OCI-M1 (cell line): Measurements from ENCODE around the gene EXOC6B.

Experiments used
- DNase-seq: peaks from one replicate; lab custom pipeline; 2025; lab: John Stamatoyannopoulos, UW

EXOC6B gene

DNA sequence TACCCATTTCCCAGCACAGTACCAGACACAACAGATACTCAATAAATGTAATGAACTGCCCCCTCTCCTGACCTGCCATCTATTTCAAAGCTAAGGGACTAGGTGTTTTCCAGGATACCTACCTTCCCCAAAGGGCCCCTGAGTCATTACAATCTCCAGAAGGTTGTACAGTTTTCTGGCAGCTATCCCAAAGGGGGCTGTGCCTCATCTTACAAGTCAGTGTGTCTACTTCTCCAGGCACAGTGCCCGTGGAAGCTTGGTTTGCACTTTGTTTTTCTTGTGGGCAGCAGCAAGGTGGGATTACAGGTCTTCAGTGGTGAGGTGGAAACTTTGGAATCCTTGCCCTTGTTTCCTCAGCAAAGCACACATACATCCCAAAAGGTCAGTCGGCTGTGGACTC lies 615.4 kb downstream of the EXOC6B start:
- DNase-seq: no peak

DNA sequence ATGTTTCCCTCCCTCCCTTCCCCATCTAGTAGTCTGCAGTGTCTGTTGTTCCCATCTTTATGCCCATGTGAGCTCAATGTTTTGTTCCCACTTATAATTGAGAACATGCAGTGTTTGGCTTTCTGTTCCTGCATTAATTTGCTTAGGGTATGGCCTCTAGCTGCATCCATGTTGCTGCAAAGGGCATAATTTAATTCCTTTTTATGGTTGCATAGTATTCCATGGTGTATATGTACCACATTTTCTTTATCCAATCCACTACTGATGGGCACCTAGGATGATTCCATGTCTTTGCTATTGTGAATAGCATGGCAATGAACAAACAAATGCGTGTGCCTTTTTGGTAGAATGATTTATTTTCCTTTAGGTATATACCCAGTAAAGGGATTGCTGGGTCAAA lies 617.6 kb downstream of the EXOC6B start:
- DNase-seq: no peak

DNA sequence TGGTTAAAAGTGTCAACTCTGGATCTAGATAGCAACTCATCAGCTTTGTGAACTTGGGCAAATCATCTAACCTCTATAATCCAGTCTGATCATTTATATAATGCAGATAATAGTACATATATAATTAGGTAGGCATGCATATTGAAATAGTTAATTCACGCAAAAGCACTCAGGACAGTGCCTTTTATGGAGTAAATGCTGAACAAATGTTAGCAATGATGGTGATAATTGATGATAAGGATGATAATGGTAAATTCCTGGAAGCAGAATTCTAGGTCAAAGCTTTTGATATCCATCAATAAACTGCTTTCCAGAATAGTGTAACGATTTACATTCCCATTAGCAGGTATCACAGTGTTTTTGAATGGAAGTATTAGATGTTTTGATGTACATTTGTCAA lies 618.5 kb downstream of the EXOC6B start:
- DNase-seq: no peak

DNA sequence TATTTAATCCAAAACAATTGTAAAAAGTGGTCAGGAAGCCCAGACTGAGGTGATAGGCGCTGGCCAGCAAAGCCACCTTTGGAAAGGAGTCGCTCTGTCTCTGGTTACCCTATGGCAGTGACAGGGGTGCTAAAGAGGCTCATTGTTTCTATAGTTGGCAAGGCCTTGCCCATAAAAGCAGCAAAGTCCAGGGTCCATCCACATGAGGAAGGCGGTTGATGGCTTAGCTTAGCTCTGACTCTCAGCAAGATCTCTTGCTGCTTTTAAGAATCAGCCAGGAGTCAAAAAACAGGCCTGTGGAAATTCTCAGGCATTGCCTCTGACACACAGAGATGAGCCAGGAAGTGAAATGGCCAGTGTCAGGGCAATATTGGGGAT lies 620.3 kb downstream of the EXOC6B start:
- DNase-seq: no peak

DNA sequence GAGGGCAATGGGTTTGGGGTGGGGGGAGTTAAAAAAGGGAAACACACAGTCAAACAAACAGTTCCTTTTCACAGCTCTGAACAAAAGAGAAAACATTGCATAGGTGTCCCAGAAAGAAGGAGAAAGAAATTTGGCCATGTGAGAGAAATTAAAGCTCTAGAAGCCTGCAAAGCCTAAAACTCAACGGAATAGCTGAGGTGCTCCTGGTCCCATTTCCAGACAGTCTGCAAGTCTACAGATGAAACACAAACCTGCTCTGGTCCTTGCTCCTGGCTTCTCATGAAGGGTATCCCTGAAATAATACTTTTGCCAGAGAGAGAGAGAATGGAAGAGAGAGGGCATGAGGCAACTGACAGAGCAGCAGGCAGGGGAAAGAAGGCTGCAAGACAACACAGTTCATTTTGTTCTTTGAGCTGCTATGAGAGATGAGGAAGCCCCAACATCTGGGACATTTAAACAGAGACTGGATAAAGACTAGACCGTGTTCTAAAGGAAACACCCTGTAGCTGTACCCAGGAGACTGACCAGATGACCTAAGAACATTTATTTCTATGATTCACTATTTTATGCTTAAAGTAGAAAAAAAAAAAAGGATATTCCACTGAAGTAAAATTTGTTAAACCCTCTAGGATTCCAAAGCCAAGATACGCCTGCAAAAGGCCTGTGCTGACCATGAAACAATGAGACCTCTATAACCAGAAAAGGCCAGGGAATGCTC lies 620.9 kb downstream of the EXOC6B start:
- DNase-seq: no peak

DNA sequence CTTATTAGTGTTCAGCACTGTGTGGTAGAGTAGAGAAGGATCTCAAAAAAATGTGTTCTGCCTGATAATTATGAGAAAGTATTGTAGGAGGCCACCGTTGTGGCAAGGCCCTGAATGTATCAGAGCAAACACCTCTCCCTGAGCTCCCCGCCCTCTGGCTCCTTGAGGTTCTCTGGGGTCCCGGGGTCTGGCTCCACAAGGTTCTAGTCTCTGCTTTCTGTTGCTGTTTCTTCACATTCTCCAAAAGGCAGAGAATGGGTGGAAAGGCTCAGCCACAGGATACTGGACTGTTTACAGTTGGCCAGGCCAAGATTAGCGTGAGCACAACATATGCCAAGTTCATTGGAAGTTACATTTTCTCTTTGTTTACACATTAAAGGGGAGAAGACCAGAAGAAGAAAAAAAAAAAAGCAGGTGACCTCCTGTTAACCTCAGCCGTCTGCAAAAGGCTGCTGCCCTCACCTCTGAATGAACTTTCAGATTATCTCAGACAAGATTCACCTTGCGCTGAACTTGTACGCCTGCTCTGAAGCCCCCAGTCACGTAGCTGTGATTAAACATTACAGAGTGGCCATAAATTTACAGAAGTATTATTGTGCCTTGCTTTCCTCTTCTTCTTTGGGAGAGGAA lies 621.6 kb downstream of the EXOC6B start:
- no peak for DNase-seq

DNA sequence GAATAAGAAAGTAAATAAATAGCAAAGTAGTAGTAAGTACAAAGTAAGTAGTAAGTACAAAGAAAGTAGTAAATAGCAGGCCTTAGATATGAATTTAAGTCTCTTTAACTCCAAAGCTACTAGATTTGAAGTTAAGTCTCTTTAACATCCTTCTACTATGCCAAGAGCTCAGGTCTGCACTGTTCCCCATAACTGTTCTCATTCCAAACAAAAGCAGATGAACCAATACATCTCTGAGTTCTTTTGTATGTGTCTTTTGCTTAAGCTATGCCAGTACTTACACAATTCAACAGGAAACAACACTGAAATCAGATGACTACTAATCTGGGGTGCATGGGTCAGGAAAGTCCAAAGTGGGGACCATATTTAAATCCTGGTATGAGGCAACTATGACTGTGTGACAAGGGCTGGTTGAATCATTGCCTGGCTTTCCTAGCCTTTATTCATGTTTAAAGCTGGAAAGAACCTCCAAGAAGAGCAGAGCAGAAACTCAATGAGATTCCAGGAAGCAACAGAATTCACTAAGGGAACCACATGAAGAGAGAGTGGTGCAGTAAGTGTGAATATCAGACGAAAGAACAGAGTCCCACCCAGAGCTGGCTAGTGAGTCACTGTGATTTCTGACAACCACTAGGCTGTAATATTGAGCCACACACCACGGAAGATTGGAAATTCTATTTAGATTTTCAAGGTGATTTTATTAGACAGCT lies 627.1 kb downstream of the EXOC6B start:
- no peak for DNase-seq

DNA sequence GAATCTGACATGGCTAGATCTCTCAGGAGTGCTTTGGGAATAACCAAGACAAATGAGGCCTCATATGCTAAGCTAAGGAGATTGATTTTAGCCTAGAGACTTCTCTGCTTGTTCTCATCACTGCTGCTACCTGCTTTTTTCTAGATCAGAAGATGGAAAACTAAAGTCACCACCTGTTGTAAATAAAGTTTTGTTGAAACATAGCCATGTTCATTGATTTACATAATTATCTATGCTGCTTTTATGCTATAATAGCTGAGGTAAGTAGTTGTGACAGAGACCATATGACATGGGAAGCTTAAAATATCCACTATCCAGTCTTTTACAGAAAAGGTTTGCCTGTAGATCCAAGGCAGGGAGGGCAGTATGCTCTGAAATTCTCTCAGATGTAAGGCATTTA lies 632.1 kb downstream of the EXOC6B start:
- no peak for DNase-seq

DNA sequence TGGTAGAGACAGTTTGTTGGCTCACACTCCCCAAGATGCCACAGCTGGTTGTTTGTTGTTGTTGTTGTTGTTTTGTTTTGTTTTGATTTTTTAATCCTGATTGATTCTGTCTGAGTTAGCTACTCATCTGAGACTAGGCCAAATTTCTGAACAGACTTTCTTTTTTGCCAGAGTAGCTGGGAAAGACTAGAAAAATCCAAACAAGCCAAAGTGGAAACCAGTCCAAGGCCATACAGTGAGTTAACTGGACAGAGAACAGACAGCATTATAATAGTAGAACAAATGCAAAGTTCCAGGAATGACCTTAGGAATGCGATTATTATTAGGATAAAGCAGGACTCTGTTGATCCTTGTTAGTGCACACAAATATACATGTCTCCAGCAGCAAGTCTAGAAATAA lies 634.4 kb downstream of the EXOC6B start:
- DNase-seq: no peak

DNA sequence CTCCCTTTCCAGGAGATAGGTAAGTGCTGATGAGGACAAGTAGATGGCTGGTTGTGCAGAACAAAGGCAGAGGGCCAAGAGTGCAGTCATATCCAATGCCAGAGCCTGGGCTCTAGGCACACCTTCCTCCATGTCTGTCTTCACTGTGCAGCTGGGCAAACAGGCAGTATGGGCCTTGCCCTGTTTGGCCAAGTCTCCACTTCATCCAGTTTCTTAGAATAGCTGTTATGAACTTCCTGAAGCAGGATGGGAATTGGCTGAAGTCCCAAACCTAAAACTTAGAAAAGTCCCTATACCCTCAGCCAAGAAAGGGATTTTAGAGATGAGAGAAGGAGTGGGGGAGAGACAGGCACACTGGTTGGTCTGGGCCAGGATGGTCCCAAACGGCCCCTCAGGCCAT lies 640.6 kb downstream of the EXOC6B start:
- no peak for DNase-seq

DNA sequence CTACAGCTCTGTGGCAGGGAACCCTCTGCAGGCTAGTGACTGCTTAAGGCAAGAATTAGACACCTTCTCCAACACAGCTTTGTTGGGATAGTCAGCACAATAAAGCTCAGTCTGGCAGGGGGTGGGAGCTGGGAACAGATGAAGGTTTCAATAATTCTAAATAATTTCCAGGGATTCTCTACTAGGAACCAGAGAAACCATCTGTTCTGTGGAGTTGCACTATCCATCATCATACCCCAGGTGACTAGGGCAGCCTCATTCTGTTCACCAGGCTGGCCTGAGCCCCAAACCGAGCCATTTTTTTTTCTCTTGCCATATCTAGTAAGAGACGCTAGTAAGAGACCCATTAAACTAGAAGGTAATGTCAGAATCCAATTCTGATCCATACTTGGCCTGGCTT lies 642.4 kb downstream of the EXOC6B start:
- DNase-seq: no peak

DNA sequence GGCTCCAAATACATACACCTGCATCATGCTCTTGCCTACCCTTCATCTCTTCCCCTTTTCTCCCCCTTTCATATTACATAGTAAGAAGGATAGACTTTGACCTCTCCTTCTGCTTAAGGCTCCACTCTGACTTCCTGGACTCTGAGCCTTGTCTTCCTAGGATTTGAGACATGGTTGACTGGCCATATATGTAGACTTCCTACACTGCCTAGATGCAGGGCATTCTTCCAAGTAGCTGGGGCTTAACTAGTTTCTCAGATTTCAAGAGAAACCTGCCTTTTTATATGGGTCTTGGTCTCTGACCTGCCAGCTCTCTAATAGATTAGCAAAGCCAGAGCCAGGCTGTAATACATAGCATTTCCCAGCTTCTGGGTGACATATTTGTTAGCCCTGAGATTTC lies 642.8 kb downstream of the EXOC6B start:
- no peak for DNase-seq

DNA sequence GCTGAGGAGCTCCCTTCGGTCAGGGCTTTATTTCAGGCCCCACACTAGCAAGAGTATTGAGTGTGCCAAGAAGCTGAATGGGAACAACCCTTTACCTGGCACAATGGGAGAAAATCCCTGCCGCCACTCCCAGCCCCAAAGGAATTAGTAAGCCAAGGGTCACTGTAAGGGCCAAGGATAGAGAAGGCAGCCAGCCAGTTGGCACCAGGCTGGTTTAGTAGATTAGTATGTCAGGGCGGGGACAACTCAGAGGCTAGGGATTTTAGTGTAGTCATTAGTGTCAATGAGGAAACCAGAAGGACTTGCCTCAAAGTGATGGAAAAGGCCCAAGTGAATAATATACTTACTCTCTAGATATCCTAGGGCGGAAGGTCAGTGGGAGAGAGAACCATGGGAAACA lies 643.3 kb downstream of the EXOC6B start:
- DNase-seq: no peak

DNA sequence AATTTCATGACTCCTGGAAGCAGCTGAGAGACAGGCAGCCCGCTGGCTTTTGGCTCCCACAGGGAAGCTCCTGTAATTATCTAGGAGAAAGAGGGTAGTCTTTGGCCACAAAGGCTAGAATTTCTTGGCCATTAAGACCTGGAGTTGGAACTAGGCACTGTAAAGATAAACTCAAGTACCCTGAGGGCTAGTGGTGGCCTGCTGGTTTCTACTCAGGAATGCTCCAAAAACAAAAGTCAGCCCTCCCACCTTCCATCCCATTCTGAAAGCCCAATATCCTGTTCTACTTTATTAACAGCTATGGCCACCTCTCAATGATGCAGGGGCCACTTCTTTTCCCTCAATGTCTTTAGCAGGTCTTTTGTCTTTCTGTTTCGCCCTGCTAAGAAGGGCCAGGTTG lies 644.2 kb downstream of the EXOC6B start:
- no peak for DNase-seq

DNA sequence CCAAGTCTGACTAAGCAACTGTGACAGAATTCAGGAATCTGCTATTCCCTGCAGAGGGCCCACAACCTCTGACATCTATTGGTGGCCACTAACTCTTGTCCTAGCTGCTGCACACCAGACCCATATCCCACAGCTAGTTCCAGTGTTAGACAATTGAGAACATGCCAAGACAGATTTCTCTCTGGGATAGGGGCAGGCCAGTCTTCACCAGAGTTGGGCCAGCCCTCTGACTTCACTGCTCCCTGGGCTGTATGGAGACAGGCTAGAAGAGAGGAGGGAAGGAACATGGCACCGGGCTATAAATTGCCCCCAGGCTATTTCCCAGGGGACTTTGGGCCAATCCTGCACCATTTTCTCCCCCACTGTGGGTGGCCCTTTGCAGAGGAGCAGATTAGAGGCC lies 645.5 kb downstream of the EXOC6B start:
- DNase-seq: no peak

DNA sequence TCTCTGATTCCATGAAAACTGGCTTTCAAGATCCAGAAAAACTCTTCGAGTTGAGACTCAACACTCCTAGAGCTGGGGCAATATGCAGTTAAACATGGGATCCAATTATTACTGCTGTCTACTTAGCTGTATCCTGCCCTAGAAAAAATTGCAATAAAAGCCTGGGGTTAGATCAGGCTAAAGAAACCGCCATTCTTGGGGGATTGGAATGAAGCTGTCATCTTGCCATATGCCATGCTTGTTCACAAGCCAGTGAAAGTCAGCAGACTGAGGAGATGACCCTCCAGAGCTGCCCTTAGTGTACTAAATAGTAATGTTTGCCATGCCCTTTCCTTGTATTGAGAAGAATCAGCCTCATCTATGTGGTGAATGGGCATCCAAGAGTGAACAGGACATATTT lies 647.3 kb downstream of the EXOC6B start:
- DNase-seq: no peak

DNA sequence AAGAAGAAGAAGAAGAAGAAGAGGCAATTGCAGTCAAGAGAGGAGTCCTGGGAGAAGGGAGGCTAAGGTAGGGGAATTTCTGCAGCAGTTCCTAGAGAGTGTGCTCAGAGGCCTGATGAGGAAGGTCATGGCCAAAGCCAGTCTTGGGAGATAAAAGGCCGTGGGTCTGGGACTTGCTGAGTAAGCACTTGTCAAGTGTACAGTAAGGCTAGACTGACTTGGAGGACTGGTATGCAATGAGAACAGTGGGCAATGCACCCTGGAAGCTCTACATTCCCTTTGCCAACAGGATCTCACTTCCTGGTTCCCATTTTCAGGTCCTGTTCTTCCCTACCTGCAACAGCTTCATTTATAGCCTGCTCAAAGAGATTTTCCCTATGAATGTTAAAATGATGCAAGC lies 649.6 kb downstream of the EXOC6B start:
- no peak for DNase-seq

DNA sequence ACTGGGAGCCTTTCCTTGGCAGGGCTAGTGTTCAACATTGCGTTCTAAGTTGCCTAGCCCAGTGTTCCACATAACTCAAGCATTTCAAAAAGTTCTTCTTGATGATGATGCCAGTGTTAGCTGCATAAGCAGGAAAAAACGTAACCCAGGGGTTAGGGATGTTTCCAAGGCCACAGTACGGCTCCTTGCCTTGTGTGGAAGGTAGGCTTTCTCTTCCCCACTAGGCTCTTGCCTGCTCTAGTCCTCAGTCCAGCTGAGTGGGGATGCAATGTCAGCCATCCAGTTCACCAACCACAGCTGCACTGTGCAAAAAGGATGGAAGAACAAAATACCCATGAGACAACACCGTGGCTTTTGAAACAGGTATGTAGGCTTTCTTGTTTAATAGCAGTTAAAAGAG lies 650.2 kb downstream of the EXOC6B start:
- no peak for DNase-seq

DNA sequence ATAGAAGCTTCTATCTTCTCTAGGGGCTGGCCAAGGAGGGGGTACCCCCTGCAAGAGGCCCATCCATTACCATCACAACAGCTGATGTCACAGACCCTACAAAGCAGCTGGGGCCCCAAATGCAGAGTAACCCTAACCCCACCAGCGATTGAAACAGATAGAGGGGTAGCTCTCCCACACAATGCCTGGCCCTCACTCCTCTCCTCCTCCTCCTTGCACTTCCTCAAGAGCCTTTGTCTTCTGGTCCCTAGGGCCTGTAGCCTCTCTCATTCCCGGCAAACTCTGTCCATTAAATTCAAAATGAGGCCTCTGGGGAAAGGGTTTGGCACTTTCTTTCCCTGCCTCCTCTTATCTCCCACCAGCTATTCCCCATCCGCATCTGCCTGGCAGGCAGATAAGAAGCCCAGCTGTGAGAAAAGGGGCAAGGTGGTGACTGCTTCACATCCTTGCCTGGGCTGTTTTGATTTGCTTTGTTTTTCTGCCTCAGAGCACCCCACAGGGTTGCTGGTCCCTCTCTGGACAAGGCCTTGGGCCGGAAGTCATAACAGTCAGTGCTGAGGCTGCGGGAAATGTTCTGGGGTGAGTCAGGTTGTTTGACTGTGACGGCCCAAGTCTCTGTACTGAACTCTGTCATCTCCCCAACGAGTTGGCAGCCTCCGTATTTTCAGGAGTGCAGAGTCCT lies 652.1 kb downstream of the EXOC6B start:
- no peak for DNase-seq

DNA sequence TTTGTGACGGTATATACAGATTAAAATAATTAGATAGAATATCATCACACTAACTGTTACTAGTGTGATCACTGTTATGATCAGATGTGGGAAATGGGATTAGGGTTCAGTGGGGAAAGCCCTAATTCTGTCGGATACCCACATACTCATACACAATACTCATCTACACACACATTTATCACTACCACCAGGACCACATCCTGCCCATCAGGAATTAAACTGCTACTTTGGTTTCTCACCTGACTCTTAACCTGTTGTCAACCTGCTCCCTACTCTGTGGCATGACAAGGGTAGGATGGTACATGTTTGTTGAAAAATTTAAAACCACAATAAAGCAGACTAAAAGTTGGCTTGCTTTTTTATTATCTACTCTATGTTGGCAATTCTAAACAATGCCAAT lies 653.4 kb downstream of the EXOC6B start:
- no peak for DNase-seq

DNA sequence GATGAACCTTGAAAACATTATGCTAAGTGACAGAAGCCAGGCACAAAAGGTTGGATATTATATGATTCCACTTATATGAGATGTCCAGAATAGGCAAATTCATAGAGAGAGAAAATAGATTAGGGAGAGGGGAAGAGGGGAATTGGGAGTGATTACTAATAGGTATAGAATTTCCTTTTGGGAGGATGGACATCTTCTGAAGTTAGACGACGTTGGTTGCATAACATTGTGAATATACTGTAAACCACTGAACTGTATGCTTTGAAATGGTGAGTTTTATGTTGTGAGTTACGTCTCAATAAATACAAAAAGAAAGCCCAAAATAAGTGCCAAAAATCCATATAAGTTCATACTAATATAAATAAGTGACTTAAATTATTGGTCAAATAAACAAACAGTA lies 659.6 kb downstream of the EXOC6B start:
- DNase-seq: no peak

DNA sequence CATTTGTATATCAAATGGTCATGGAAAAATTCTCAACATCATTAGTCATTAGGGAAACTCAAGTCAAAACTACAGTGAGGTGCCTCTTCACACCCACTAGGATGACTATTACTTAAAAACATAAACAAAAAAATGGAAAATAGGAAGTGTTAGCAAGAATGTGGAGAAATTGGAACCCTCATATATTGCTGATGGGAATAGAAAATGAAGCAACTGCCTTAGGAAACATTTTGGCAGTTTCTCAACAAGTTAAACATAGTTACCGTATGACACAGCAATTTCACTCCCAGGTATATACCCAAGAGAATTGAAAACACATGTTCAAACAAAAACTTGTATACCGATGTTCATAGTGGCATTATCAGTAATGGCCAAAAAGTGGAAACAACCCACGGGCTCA lies 660.0 kb downstream of the EXOC6B start:
- DNase-seq: no peak

DNA sequence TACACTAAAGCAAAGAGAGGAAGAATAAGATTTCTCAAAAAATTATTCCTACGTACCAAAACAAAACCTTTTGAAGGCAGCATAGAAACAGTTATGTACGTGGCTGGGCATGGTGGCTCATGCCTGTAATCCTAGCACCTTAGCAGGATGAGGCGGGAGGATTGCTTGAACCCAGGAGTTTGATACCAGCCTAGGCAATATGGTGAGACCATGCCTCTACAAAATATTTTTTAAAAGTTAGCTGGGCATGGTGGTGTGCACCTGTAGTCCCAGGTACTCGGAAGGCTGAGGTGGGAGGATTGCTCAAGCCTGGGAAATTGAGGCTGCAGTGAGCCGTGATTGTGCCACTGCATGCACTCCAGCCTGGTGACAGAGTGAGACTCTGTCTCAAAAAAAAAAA lies 663.3 kb downstream of the EXOC6B start:
- DNase-seq: no peak
